Measurements from ENCODE around the gene SUCLG2.

GRCh38 chr3:67384016-67384415 is 270.4 kb downstream of the SUCLG2 start:
- no peak for TF ChIP-seq CTCF (conservative IDR thresholded peaks at IDR 0.05)
- no peak for TF ChIP-seq ZFX (IDR thresholded peaks at IDR 0.05)

All from C4-2B (cell line).